Activated T-cell treated with anti-CD3 and anti-CD28 coated beads, Interleukin-2, amount 50 U/mL, for 24 hours (primary cell): ENCODE data around the gene GFAP.
A peak's percentile ranks its signal among the peaks of the same experiment; 100 is the strongest.

Source experiments
- DNase-seq: peaks from one replicate; pipeline ENCODE4 v3.0.0-alpha.2; 2020
- H3K27ac Mint-ChIP-seq: 2 replicates; pipeline ENCODE4 v1.8.0; 2020; ENCODE audit warnings: mild to moderate bottlenecking, mixed read lengths
- H3K27me3 Mint-ChIP-seq: 2 replicates; pipeline ENCODE4 v1.8.0; 2020; ENCODE audit warnings: mixed read lengths
- H3K36me3 Mint-ChIP-seq: 2 replicates; pipeline ENCODE4 v1.8.0; 2020; ENCODE audit warnings: low read depth, mixed read lengths
- H3K4me1 Mint-ChIP-seq: 2 replicates; pipeline ENCODE4 v1.8.0; 2020; ENCODE audit warnings: low read depth, mixed read lengths
- H3K4me3 Mint-ChIP-seq: 2 replicates; pipeline ENCODE4 v1.8.0; 2020; ENCODE audit warnings: mild to moderate bottlenecking, moderate library complexity, mixed read lengths
- H3K9me3 Mint-ChIP-seq: 2 replicates; pipeline ENCODE4 v1.8.0; 2020; ENCODE audit warnings: mixed read lengths

GFAP gene

DNA sequence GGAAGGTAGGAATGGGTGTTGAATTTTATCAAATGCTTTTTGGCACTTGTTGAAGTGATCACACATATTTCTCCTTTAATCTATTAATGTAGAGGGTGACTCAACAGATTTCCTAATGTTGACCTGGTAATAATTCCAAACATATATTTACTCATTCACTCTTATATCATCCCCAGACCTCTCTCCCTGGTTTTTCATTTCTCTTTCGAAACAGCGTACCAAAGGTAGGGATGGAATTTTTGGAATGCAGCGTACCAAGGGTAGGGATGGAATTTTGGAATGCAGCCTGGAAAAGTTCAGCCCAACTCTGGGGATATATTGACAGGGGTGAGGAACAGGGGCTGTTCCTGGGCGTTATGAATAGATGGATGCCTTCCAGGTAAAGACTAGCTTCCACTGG lies 25.0 kb upstream of the GFAP start:
- Mint-ChIP-seq H3K9me3 (peaks cover 4% of the 10 kb centered on the region), H3K27ac (no peak overlapping the region), H3K4me3 (no peak overlapping the region), H3K27me3 (no peaks in the 10 kb centered on the region), H3K36me3 (peaks cover 55% of the 10 kb centered on the region), H3K4me1 (peaks cover 8% of the 10 kb centered on the region)
- no peak for DNase-seq

DNA sequence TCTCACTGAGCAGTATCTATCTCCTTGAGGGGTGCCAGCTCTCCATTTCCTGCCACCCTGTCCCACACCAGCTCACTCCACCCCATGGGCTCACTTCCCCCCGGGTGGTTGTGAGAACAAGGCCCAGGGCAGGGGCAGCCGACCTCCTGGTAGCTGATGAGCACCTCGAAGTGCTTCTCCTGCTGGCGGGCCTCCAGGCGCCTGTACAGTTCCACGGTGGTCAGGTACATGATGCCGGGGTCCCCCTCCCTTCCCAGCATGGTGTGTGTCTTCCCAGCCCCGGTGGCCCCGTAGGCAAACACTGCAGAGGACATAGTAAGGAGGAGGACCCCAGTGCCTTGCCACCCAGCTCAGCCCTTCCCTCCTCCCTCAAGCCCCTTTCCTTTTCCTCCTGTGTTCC lies 19.8 kb upstream of the GFAP start:
- H3K27me3 Mint-ChIP-seq: no peaks in the 10 kb centered on the region
- no peak overlapping the region for H3K4me3 Mint-ChIP-seq
- no peak for DNase-seq
- peaks cover 74% of the 10 kb centered on the region for H3K36me3 Mint-ChIP-seq
- peaks cover 4% of the 10 kb centered on the region for H3K9me3 Mint-ChIP-seq
- peaks cover 4% of the 10 kb centered on the region for H3K4me1 Mint-ChIP-seq
- no peak overlapping the region for H3K27ac Mint-ChIP-seq

- Mint-ChIP-seq H3K4me1 (peaks cover 4% of the 10 kb centered on the region), H3K27ac (no peak overlapping the region), H3K9me3 (peaks cover 4% of the 10 kb centered on the region), H3K27me3 (no peaks in the 10 kb centered on the region), H3K36me3 (peaks cover 75% of the 10 kb centered on the region), H3K4me3 (no peak overlapping the region)
- no peak for DNase-seq
Observed at GRCh38 chr17:44934745-44935105, 19.4 kb upstream of the GFAP start.

- no peak overlapping the region for H3K4me3 Mint-ChIP-seq
- H3K27ac Mint-ChIP-seq: peak overlapping the region; percentile 11
- no peaks in the 10 kb centered on the region for H3K27me3 Mint-ChIP-seq
- peaks cover 4% of the 10 kb centered on the region for H3K9me3 Mint-ChIP-seq
- H3K36me3 Mint-ChIP-seq: peaks cover 78% of the 10 kb centered on the region
- no peak for DNase-seq
- peaks cover 4% of the 10 kb centered on the region for H3K4me1 Mint-ChIP-seq
Observed at GRCh38 chr17:44933824-44934744, 18.8 kb upstream of the GFAP start.

DNA sequence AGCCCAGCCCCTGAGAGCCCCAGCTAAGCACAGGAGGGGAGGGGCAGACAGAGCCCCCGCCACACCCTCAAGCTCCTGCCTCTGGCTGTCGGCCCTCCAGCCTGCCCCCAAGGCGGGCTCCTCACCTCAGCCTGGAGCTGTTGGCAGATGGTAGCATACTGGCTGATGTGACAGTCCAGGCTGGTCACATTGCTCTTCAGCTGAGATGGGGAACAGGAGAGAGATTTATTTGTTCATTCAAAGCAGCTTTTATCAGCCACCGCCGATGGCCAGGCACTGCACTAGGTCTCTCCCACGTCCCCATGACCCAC lies 17.4 kb upstream of the GFAP start:
- no peak overlapping the region for H3K4me3 Mint-ChIP-seq
- peaks cover 84% of the 10 kb centered on the region for H3K36me3 Mint-ChIP-seq
- H3K27ac Mint-ChIP-seq: no peak overlapping the region
- no peaks in the 10 kb centered on the region for H3K27me3 Mint-ChIP-seq
- peaks cover 4% of the 10 kb centered on the region for H3K4me1 Mint-ChIP-seq
- H3K9me3 Mint-ChIP-seq: no peaks in the 10 kb centered on the region
- DNase-seq: no peak

DNA sequence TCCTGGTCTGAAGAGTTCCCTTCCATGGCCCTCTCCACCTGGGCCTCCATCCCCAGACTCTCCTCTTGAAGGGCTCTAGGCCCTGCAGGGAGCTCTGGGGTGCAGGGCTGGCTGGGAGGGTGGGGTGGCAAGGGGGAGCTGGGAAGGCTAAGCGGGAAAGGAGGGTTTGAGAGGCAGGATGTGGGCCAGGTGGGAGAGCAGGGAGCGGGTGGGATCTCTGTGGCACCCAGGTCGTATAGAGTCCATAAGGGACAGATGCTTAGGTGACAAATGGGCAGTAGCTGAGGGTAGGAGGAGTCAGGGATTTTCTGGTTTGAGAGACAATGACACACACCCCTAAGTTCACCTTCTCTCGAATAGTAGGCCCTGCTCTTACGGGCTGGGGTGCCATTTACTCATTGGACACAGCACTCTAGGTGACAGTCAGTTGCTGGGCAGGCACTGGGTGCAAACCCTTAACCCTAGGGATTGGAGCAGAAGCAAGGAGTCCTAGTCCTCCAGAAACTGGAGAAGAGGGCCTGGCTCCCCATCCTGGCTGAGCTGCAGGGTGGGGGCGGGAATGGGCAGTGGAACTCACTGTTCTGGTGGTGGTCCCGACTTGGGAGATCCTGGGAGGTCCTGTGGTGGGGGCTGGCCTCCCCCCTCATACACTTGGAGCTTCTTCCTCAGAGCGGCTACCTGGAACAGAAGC lies 16.9 kb upstream of the GFAP start:
- H3K36me3 Mint-ChIP-seq: peaks cover 87% of the 10 kb centered on the region

DNA sequence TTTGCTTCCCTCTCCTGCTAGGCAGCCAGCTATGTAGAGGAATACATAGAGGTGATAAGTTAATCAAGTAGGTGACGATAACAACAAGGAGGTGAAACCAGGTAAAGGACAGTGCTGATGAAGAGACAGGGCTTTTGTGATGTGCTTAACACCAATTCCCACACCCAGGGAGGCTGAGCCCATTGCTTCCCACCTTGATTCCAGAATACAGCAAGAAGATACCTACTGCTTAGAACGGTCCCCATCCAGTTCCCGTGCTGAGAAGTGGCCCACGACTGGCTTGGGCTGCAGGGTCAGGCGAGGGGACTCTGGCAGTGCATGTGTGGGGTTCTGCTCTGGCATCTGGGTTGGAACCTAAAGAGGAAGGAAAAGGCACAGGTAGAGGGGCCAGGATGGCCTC lies 16.1 kb upstream of the GFAP start:
- DNase-seq: no peak
- H3K27me3 Mint-ChIP-seq: no peaks in the 10 kb centered on the region

More for the DNA sequence above, 16.9 kb upstream of the GFAP start:
- no peaks in the 10 kb centered on the region for H3K9me3 Mint-ChIP-seq
- no peak overlapping the region for H3K27ac Mint-ChIP-seq
- peaks cover 4% of the 10 kb centered on the region for H3K4me1 Mint-ChIP-seq
- DNase-seq: no peak
- H3K4me3 Mint-ChIP-seq: no peak overlapping the region
- no peaks in the 10 kb centered on the region for H3K27me3 Mint-ChIP-seq

GRCh38 chr17:44930667-44931066 lies 15.4 kb upstream of the GFAP start:
- H3K9me3 Mint-ChIP-seq: no peaks in the 10 kb centered on the region
- H3K4me1 Mint-ChIP-seq: no peaks in the 10 kb centered on the region
- no peak overlapping the region for H3K27ac Mint-ChIP-seq
- H3K27me3 Mint-ChIP-seq: no peaks in the 10 kb centered on the region
- peaks cover 96% of the 10 kb centered on the region for H3K36me3 Mint-ChIP-seq
- no peak for DNase-seq
- no peak overlapping the region for H3K4me3 Mint-ChIP-seq

More for the DNA sequence above, 16.1 kb upstream of the GFAP start:
- no peaks in the 10 kb centered on the region for H3K4me1 Mint-ChIP-seq
- H3K9me3 Mint-ChIP-seq: no peaks in the 10 kb centered on the region
- H3K27ac Mint-ChIP-seq: no peak overlapping the region
- H3K36me3 Mint-ChIP-seq: peaks cover 95% of the 10 kb centered on the region
- H3K4me3 Mint-ChIP-seq: no peak overlapping the region

DNA sequence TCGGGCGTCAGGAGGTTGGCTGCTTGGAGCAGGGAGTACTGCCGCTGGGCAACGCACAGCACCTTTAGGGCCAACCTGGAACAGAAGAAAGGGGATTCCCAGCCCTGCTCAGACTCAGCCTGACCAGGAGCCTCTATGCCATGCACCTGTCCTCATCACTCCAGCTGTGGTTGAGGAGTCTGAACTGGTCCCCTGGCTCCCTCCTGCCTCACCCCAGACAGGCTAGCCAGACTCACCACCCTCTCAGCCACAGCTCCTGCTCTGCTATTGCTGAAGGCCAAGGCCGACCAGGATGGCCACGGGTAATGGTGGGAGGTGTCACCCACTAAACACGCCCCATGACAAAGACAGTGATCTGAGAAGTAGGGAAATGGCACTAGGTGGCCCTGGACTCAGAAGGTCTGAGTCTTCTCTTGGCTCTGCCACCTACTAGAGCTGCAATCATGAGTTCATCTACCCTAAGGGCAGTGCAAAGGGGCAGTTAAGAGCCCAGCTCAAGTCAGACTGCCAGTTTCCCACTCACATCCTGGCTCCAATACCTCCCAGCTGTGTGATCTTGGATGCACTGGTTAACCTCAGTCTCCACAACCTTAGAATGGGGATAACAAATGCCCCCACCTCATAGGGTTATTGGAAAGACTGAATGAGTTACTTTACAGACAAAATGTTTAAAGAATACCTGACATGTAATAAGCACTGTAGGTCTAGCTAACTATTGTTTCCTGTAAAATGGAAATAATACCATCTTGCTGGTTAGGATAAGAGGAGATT lies 13.8 kb upstream of the GFAP start:
- Mint-ChIP-seq H3K9me3 (no peaks in the 10 kb centered on the region), H3K36me3 (peaks cover 86% of the 10 kb centered on the region), H3K4me3 (no peak overlapping the region), H3K27me3 (no peaks in the 10 kb centered on the region), H3K27ac (no peak overlapping the region), H3K4me1 (no peaks in the 10 kb centered on the region)
- no peak for DNase-seq

DNA sequence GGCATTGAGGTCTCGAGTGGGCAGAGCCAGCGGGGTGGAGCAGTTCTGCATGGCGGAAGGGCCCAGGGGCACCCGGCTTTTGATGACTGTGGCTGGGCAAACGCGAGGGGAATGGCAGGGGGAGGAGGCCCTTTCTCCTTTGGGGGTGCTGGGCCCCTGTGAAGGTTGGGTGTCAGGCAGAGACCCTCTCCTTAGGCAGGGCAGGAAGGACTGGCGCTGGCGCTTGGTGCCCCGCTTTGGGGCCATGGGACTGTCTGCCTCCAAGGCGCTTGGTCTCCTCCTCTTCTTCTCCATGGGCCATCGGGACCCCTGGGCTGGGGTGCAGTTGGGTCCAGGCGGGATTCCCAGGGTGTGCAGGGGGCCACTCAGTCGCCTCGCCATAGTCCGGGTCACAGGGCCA lies 12.8 kb upstream of the GFAP start:
- Mint-ChIP-seq H3K4me1 (no peaks in the 10 kb centered on the region), H3K27me3 (no peaks in the 10 kb centered on the region), H3K36me3 (peaks cover 76% of the 10 kb centered on the region), H3K4me3 (no peak overlapping the region), H3K9me3 (no peaks in the 10 kb centered on the region), H3K27ac (no peak overlapping the region)
- DNase-seq: no peak

- Mint-ChIP-seq H3K27me3 (peaks cover 2% of the 10 kb centered on the region), H3K9me3 (no peaks in the 10 kb centered on the region), H3K4me3 (no peak overlapping the region), H3K27ac (no peak overlapping the region), H3K36me3 (peaks cover 73% of the 10 kb centered on the region), H3K4me1 (no peaks in the 10 kb centered on the region)
- DNase-seq: no peak
Observed at GRCh38 chr17:44927696-44928095, 12.4 kb upstream of the GFAP start.

DNA sequence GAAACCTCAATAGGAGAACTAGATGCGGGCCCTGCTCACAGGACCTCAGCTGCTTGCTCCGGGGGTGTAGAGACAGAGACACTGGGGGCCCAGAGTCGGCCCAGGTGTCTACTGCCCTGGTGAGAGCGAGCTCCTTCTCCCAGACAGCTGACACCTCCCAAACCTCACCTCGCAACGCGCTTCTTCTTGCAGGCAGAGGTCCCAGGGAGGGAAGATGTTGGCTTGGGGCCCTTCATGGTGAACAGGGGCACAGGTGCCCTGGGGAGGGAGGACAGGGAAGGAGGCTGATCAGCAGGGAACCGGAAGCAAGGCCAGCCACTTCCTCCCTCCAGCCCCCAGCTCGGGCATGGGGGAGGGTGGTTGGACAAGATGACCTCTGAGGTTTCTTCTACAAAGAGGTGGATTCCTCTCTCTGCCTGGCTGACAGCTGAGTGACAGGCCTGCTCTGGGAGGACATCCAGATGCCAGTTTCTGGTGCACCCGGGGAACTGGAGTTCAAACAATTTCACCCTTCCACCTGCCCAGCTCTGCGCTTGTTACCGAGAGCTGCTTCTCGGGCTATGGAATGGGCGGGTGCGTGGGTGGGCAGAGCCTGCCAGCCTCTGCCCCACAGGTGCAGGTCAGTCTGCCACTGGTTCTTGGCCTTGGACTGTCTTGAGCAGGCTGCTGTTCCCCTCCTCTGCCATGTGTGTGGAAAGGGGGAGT lies 11.7 kb upstream of the GFAP start:
- no peak for DNase-seq
- H3K27ac Mint-ChIP-seq: no peak overlapping the region
- peaks cover 8% of the 10 kb centered on the region for H3K27me3 Mint-ChIP-seq
- no peak overlapping the region for H3K4me3 Mint-ChIP-seq
- H3K4me1 Mint-ChIP-seq: no peaks in the 10 kb centered on the region
- H3K9me3 Mint-ChIP-seq: no peaks in the 10 kb centered on the region
- peaks cover 66% of the 10 kb centered on the region for H3K36me3 Mint-ChIP-seq

- H3K4me3 Mint-ChIP-seq: no peak overlapping the region
- H3K36me3 Mint-ChIP-seq: peaks cover 57% of the 10 kb centered on the region
- H3K9me3 Mint-ChIP-seq: no peaks in the 10 kb centered on the region
- no peak for DNase-seq
- peaks cover 15% of the 10 kb centered on the region for H3K27me3 Mint-ChIP-seq
- H3K4me1 Mint-ChIP-seq: no peaks in the 10 kb centered on the region
- H3K27ac Mint-ChIP-seq: no peak overlapping the region
Observed at GRCh38 chr17:44925731-44926697, 10.7 kb upstream of the GFAP start.
